Raji (cell line): ENCODE measurements around the gene TUSC2.

Experiments
- POLR2A ChIP-seq: IDR thresholded peaks from 2 replicates; pipeline ENCODE4 v1.6.1; 2011; ENCODE audit warnings: low read depth, low read length, control low read depth; ENCODE audit not compliant: insufficient read depth

The TUSC2 gene

GRCh38 chr3:50288387-50289007 lies 39.5 kb downstream of the TUSC2 start:
- TF ChIP-seq POLR2A: no peak

- no peak for TF ChIP-seq POLR2A
Observed at GRCh38 chr3:50287262-50287661, 40.8 kb downstream of the TUSC2 start.

GRCh38 chr3:50286322-50287227 lies 41.4 kb downstream of the TUSC2 start:
- no peak for TF ChIP-seq POLR2A

GRCh38 chr3:50279255-50280016 lies 48.6 kb downstream of the TUSC2 start:
- no peak for TF ChIP-seq POLR2A

- no peak for TF ChIP-seq POLR2A
Observed at GRCh38 chr3:50278880-50279224, 49.2 kb downstream of the TUSC2 start, which contains the start of gene LSMEM2. LSMEM2 (plus strand) TSS chr3:50279087; CDS start chr3:50279114, 27 bp downstream.

- no peak for TF ChIP-seq POLR2A
Observed at GRCh38 chr3:50278123-50278879, 49.7 kb downstream of the TUSC2 start.

- no peak for TF ChIP-seq POLR2A
Observed at GRCh38 chr3:50276762-50277101, 51.3 kb downstream of the TUSC2 start.

GRCh38 chr3:50275996-50276761 lies 51.8 kb downstream of the TUSC2 start:
- TF ChIP-seq POLR2A: no peak

GRCh38 chr3:50275141-50275995 lies 52.7 kb downstream of the TUSC2 start:
- TF ChIP-seq POLR2A: no peak
